SK-N-SH treated with all-trans-retinoic acid at 6 μM for 48 hours (cell line): ENCODE data around the gene SELENOW.

Experiments used
- ATAC-seq: fragments of 200-7000 bp; cut with Tn5 transposase; 3 replicates; pipeline ENCODE4 v1.9.1; 2020; ENCODE audit warnings: mild to moderate bottlenecking, moderate library complexity
- ARNTL ChIP-seq: fragments of 450-650 bp; formaldehyde crosslinking; IDR thresholded peaks from 2 replicates; pipeline ENCODE4 v1.5.0; 2020; ENCODE audit warnings: low read depth, mild to moderate bottlenecking, moderate library complexity, borderline replicate concordance
- CREB5 ChIP-seq: fragments of 250-450 bp; sonication (Bioruptor Pico); IDR thresholded peaks from 2 replicates; pipeline ENCODE4 v1.5.1; 2020; ENCODE audit warnings: low read depth, mild to moderate bottlenecking, moderate library complexity
- CSDC2 ChIP-seq: fragments of 250-450 bp; sonication (Bioruptor Pico); IDR thresholded peaks from 2 replicates; pipeline ENCODE4 v1.5.0; 2020; ENCODE audit warnings: mild to moderate bottlenecking, moderate library complexity
- ESRRG ChIP-seq: fragments of 250-450 bp; sonication (Bioruptor Pico); IDR thresholded peaks from 2 replicates; pipeline ENCODE4 v1.6.1; 2021; ENCODE audit warnings: mild to moderate bottlenecking
- GLIS3 ChIP-seq: fragments of 250-450 bp; sonication (Bioruptor Pico); IDR thresholded peaks from 2 replicates; pipeline ENCODE4 v1.5.0; 2020; ENCODE audit warnings: mild to moderate bottlenecking, moderate library complexity
- ISL1 ChIP-seq: fragments of 250-450 bp; sonication (Bioruptor Pico); IDR thresholded peaks from 2 replicates; pipeline ENCODE4 v2.1.2; 2022; ENCODE audit warnings: mild to moderate bottlenecking, moderate library complexity
- OSR1 ChIP-seq: fragments of 250-450 bp; sonication (Bioruptor Pico); IDR thresholded peaks from 2 replicates; pipeline ENCODE4 v1.8.0; 2022; ENCODE audit warnings: moderate library complexity, mild to moderate bottlenecking, inconsistent platforms
- PATZ1 ChIP-seq: fragments of 250-450 bp; sonication (Bioruptor Pico); IDR thresholded peaks from 2 replicates; pipeline ENCODE4 v1.8.0; 2020; ENCODE audit warnings: mild to moderate bottlenecking, moderate library complexity, borderline replicate concordance
- POU6F1 ChIP-seq: fragments of 250-450 bp; sonication (Bioruptor Pico); IDR thresholded peaks from 2 replicates; pipeline ENCODE4 v1.8.0; 2021; ENCODE audit warnings: low read depth, mild to moderate bottlenecking, moderate library complexity, borderline replicate concordance
- PPARA ChIP-seq: fragments of 250-450 bp; sonication (Bioruptor Pico); IDR thresholded peaks from 2 replicates; pipeline ENCODE4 v1.5.0; 2020; ENCODE audit warnings: mild to moderate bottlenecking, borderline replicate concordance
- RARB ChIP-seq: fragments of 250-450 bp; sonication (Bioruptor Pico); IDR thresholded peaks from 2 replicates; pipeline ENCODE4 v1.8.0; 2021; ENCODE audit warnings: mild to moderate bottlenecking, moderate library complexity
- TCF4 ChIP-seq: fragments of 250-450 bp; sonication (Bioruptor Pico); IDR thresholded peaks from 2 replicates; pipeline ENCODE4 v1.8.0; 2021; ENCODE audit warnings: mild to moderate bottlenecking, moderate library complexity, borderline replicate concordance
- ZC3H10 ChIP-seq: fragments of 250-450 bp; sonication (Bioruptor Pico); IDR thresholded peaks from 2 replicates; pipeline ENCODE4 v1.5.1; 2021; ENCODE audit warnings: mild to moderate bottlenecking, moderate library complexity
- ZNF565 ChIP-seq: fragments of 450-650 bp; formaldehyde crosslinking; conservative IDR thresholded peaks from 2 replicates; pipeline ENCODE4 v1.5.0; 2020; ENCODE audit warnings: low read depth, mild to moderate bottlenecking, moderate library complexity
- ZNF70 ChIP-seq: fragments of 450-650 bp; formaldehyde crosslinking; IDR thresholded peaks from 2 replicates; pipeline ENCODE4 v1.5.0; 2020; ENCODE audit warnings: mild to moderate bottlenecking, moderate library complexity
- ZNF8 ChIP-seq: fragments of 450-650 bp; formaldehyde crosslinking; IDR thresholded peaks from 2 replicates; pipeline ENCODE4 v1.5.0; 2020; ENCODE audit warnings: mild to moderate bottlenecking, moderate library complexity

SELENOW gene

GRCh38 chr19:47821460-47822020 lies 43.0 kb downstream of the SELENOW start, which contains the start of gene CRX:
Gene CRX, plus strand, starts transcription at chr19:47821937. Its CDS starts 12,507 bp downstream, at chr19:47834444.
- ATAC-seq: no peak
- TF ChIP-seq PATZ1 (CRISPR knock-in tag) (no peak), RARB (no peak), GLIS3 (CRISPR knock-in tag) (no peak), PPARA (CRISPR knock-in tag) (no peak), ZNF70 (CRISPR knock-in tag) (no peak), ISL1 (CRISPR knock-in tag) (no peak), ARNTL (CRISPR knock-in tag) (no peak), CREB5 (CRISPR knock-in tag) (no peak), ZNF565 (no peak), ESRRG (no peak), ZC3H10 (no peak)

GRCh38 chr19:47824396-47824795 lies 45.9 kb downstream of the SELENOW start:
- no peak for TF ChIP-seq TCF4
- TF ChIP-seq PATZ1 (CRISPR knock-in tag): no peak
- TF ChIP-seq OSR1 (CRISPR knock-in tag): no peak
- TF ChIP-seq ESRRG: no peak
- no peak for TF ChIP-seq CSDC2 (CRISPR knock-in tag)
- no peak for ATAC-seq

- TF ChIP-seq CREB5 (CRISPR knock-in tag): no peak
- TF ChIP-seq ZNF565: peak; percentile 94
- ATAC-seq: no peak
Observed at GRCh38 chr19:47826800-47827199, 48.3 kb downstream of the SELENOW start.

GRCh38 chr19:47832723-47833122 lies 54.2 kb downstream of the SELENOW start:
- ATAC-seq: no peak
- no peak for TF ChIP-seq POU6F1 (CRISPR knock-in tag)
- no peak for TF ChIP-seq ZNF8 (CRISPR knock-in tag)
